ENCODE data around the gene CRIP2.

The CRIP2 gene

GRCh38 chr14:105444859-105445258 lies 29.8 kb upstream of the CRIP2 start:
- no peak overlapping the region for H3K18ac ChIP-seq (ENCODE audit: low read length)
- H3K27me3 ChIP-seq (ENCODE audit: insufficient read depth, low read length) = no peaks in the 10 kb centered on the region
- no peak overlapping the region for H4K91ac ChIP-seq (ENCODE audit: low read depth, low read length)
- H3K79me2 ChIP-seq (ENCODE audit: control insufficient read depth, insufficient read depth, low read length, poor library complexity) = no peaks in the 10 kb centered on the region
- no peak overlapping the region for H2BK120ac ChIP-seq (ENCODE audit: insufficient read depth, low read length, poor library complexity)
- no peak overlapping the region for H3K23ac ChIP-seq (ENCODE audit: low read length)
- no peak overlapping the region for H3K4me3 ChIP-seq (ENCODE audit: low read depth, low read length)
- no peak for DNase-seq
- H3K9me3 ChIP-seq (ENCODE audit: insufficient read depth, low read depth, low read length) = peaks cover 6% of the 10 kb centered on the region
- H4K12ac ChIP-seq (ENCODE audit: low read depth, low read length) = no peak overlapping the region
- H3K4me2 ChIP-seq (ENCODE audit: low read length) = no peak overlapping the region
- no peak overlapping the region for H2AFZ ChIP-seq (ENCODE audit: insufficient read depth, low read length, poor library complexity)
- H3K36me3 ChIP-seq (ENCODE audit: control insufficient read depth in 1 of 2, insufficient read depth in 2 of 2, low read length in 2 of 2) = peaks cover 49 to 50% of the 10 kb centered on the region in 2 experiments
- no peak overlapping the region for H4K8ac ChIP-seq (ENCODE audit: low read depth, low read length)
- no peak overlapping the region for H2BK12ac ChIP-seq (ENCODE audit: low read length)
- no peak overlapping the region for H3K9ac ChIP-seq (ENCODE audit: low read length)
- H2BK5ac ChIP-seq (ENCODE audit: low read depth, low read length, poor library complexity) = no peak overlapping the region
- H2AK5ac ChIP-seq (ENCODE audit: low read length) = no peak overlapping the region
- H3K27ac ChIP-seq (ENCODE audit: low read depth, low read length) = no peak overlapping the region
- H3K14ac ChIP-seq (ENCODE audit: low read length) = no peak overlapping the region
- H3K4me1 ChIP-seq (ENCODE audit: control insufficient read depth in 1 of 2, insufficient read depth in 2 of 2, low read length in 2 of 2) = peaks cover 0 to 7% of the 10 kb centered on the region in 2 experiments
- no peak overlapping the region for H3K4ac ChIP-seq (ENCODE audit: low read depth, low read length)
- H3K79me1 ChIP-seq (ENCODE audit: low read length) = no peaks in the 10 kb centered on the region
- no CpG with 5 or more reads among the region's 17 CpGs for WGBS (ENCODE audit: extremely low coverage, insufficient coverage, insufficient read length)

- no peak overlapping the region for H3K4me2 ChIP-seq (ENCODE audit: low read length)
- H4K8ac ChIP-seq (ENCODE audit: low read depth, low read length) = no peak overlapping the region
- H3K27ac ChIP-seq (ENCODE audit: low read depth, low read length) = no peak overlapping the region
- no peak overlapping the region for H3K4me3 ChIP-seq (ENCODE audit: low read depth, low read length)
- H3K9me3 ChIP-seq (ENCODE audit: insufficient read depth, low read depth, low read length) = peaks cover 6% of the 10 kb centered on the region
- H3K23ac ChIP-seq (ENCODE audit: low read length) = no peak overlapping the region
- no peak overlapping the region for H2BK120ac ChIP-seq (ENCODE audit: insufficient read depth, low read length, poor library complexity)
- H2AFZ ChIP-seq (ENCODE audit: insufficient read depth, low read length, poor library complexity) = no peak overlapping the region
- no peak overlapping the region for H2AK5ac ChIP-seq (ENCODE audit: low read length)
- H3K4ac ChIP-seq (ENCODE audit: low read depth, low read length) = no peak overlapping the region
- H3K79me1 ChIP-seq (ENCODE audit: low read length) = no peaks in the 10 kb centered on the region
- no peak overlapping the region for H3K9ac ChIP-seq (ENCODE audit: low read length)
- no peak overlapping the region for H2BK12ac ChIP-seq (ENCODE audit: low read length)
- H3K36me3 ChIP-seq (ENCODE audit: control insufficient read depth in 1 of 2, insufficient read depth in 2 of 2, low read length in 2 of 2) = peaks cover 53 to 54% of the 10 kb centered on the region in 2 experiments
- H3K18ac ChIP-seq (ENCODE audit: low read length) = no peak overlapping the region
- no peaks in the 10 kb centered on the region for H3K79me2 ChIP-seq (ENCODE audit: control insufficient read depth, insufficient read depth, low read length, poor library complexity)
- peaks cover 0 to 7% of the 10 kb centered on the region in 2 experiments for H3K4me1 ChIP-seq (ENCODE audit: control insufficient read depth in 1 of 2, insufficient read depth in 2 of 2, low read length in 2 of 2)
- H3K14ac ChIP-seq (ENCODE audit: low read length) = no peak overlapping the region
- no peak overlapping the region for H4K91ac ChIP-seq (ENCODE audit: low read depth, low read length)
- no peaks in the 10 kb centered on the region for H3K27me3 ChIP-seq (ENCODE audit: insufficient read depth, low read length)
- no peak overlapping the region for H4K12ac ChIP-seq (ENCODE audit: low read depth, low read length)
- no CpG with 5 or more reads among the region's 24 CpGs for WGBS (ENCODE audit: extremely low coverage, insufficient coverage, insufficient read length)
- H2BK5ac ChIP-seq (ENCODE audit: low read depth, low read length, poor library complexity) = no peak overlapping the region
- DNase-seq = no peak
Measured at GRCh38 chr14:105445290-105445689, 29.3 kb upstream of the CRIP2 start.

- Histone ChIP-seq H3K4me1 (ENCODE audit: control insufficient read depth in 1 of 2, insufficient read depth in 2 of 2, low read length in 2 of 2) (peaks cover 0 to 7% of the 10 kb centered on the region in 2 experiments), H2BK120ac (ENCODE audit: insufficient read depth, low read length, poor library complexity) (no peak overlapping the region), H4K8ac (ENCODE audit: low read depth, low read length) (no peak overlapping the region), H4K91ac (ENCODE audit: low read depth, low read length) (no peak overlapping the region), H3K4ac (ENCODE audit: low read depth, low read length) (peak overlapping the region; percentile 20), H3K27ac (ENCODE audit: low read depth, low read length) (no peak overlapping the region), H3K36me3 (ENCODE audit: control insufficient read depth in 1 of 2, insufficient read depth in 2 of 2, low read length in 2 of 2) (peaks cover 54 to 57% of the 10 kb centered on the region in 2 experiments), H3K4me2 (ENCODE audit: low read length) (no peak overlapping the region), H3K9me3 (ENCODE audit: insufficient read depth, low read depth, low read length) (peaks cover 8% of the 10 kb centered on the region), H4K12ac (ENCODE audit: low read depth, low read length) (peak overlapping the region; percentile 2), H2BK12ac (ENCODE audit: low read length) (no peak overlapping the region), H3K9ac (ENCODE audit: low read length) (no peak overlapping the region), H3K27me3 (ENCODE audit: insufficient read depth, low read length) (no peaks in the 10 kb centered on the region), H3K79me1 (ENCODE audit: low read length) (no peaks in the 10 kb centered on the region), H3K14ac (ENCODE audit: low read length) (no peak overlapping the region), H2AFZ (ENCODE audit: insufficient read depth, low read length, poor library complexity) (no peak overlapping the region), H3K79me2 (ENCODE audit: control insufficient read depth, insufficient read depth, low read length, poor library complexity) (no peaks in the 10 kb centered on the region), H3K23ac (ENCODE audit: low read length) (no peak overlapping the region), H3K4me3 (ENCODE audit: low read depth, low read length) (no peak overlapping the region), H3K18ac (ENCODE audit: low read length) (no peak overlapping the region), H2BK5ac (ENCODE audit: low read depth, low read length, poor library complexity) (no peak overlapping the region), H2AK5ac (ENCODE audit: low read length) (no peak overlapping the region)
- DNase-seq = no peak
- no CpG with 5 or more reads among the region's 26 CpGs for WGBS (ENCODE audit: extremely low coverage, insufficient coverage, insufficient read length)
Measured at GRCh38 chr14:105445901-105446845, 28.4 kb upstream of the CRIP2 start.

DNA sequence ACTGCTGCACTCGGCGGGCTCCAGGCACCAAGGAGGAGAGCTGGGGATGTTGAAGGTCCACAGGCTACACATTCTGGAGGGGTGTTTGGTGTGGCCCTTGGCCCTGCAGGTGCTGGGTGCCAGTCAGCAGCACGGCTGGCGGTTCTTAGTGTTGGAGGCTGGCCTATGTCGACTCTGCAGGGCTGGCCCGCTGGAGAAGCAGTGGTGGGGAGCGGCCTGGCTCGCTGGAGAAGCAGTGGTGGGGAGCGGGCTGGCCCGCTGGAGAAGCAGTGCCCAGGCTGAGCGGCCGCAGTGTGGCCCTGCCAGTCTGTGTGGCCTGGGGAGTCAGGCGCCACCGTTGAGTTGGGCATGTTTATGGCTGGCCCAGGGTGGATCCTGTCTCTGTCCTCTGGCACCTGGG lies 27.6 kb upstream of the CRIP2 start:
- WGBS (ENCODE audit: extremely low coverage, insufficient coverage, insufficient read length) = no CpG with 5 or more reads among the region's 14 CpGs
- no peak overlapping the region for H3K9ac ChIP-seq (ENCODE audit: low read length)

More for the DNA sequence above, 27.6 kb upstream of the CRIP2 start:
- Histone ChIP-seq H3K18ac (ENCODE audit: low read length) (peak overlapping the region; percentile 41), H3K27ac (ENCODE audit: low read depth, low read length) (no peak overlapping the region), H3K9me3 (ENCODE audit: insufficient read depth, low read depth, low read length) (peaks cover 9% of the 10 kb centered on the region), H2AFZ (ENCODE audit: insufficient read depth, low read length, poor library complexity) (no peak overlapping the region), H2BK120ac (ENCODE audit: insufficient read depth, low read length, poor library complexity) (no peak overlapping the region), H4K12ac (ENCODE audit: low read depth, low read length) (no peak overlapping the region), H3K27me3 (ENCODE audit: insufficient read depth, low read length) (no peaks in the 10 kb centered on the region), H3K79me1 (ENCODE audit: low read length) (no peaks in the 10 kb centered on the region), H2BK5ac (ENCODE audit: low read depth, low read length, poor library complexity) (no peak overlapping the region), H2BK12ac (ENCODE audit: low read length) (no peak overlapping the region), H3K14ac (ENCODE audit: low read length) (no peak overlapping the region), H3K36me3 (ENCODE audit: control insufficient read depth in 1 of 2, insufficient read depth in 2 of 2, low read length in 2 of 2) (peaks cover 58 to 63% of the 10 kb centered on the region in 2 experiments), H2AK5ac (ENCODE audit: low read length) (no peak overlapping the region), H3K79me2 (ENCODE audit: control insufficient read depth, insufficient read depth, low read length, poor library complexity) (no peaks in the 10 kb centered on the region), H4K91ac (ENCODE audit: low read depth, low read length) (no peak overlapping the region), H3K4me3 (ENCODE audit: low read depth, low read length) (peak overlapping the region; percentile 10), H4K8ac (ENCODE audit: low read depth, low read length) (no peak overlapping the region), H3K4ac (ENCODE audit: low read depth, low read length) (no peak overlapping the region), H3K4me1 (ENCODE audit: control insufficient read depth in 1 of 2, insufficient read depth in 2 of 2, low read length in 2 of 2) (peaks cover 0 to 7% of the 10 kb centered on the region in 2 experiments), H3K4me2 (ENCODE audit: low read length) (no peak overlapping the region), H3K23ac (ENCODE audit: low read length) (no peak overlapping the region)
- DNase-seq = no peak
